Large intestine (tissue), 3 donors: Measurements from ENCODE around the gene PRKAG3. TPM values are rescaled to one million over a fixed set of nuclear protein-coding genes. Genes with fewer than 3 reads are reported as not detected.
"Not testable (repeated sequence)": the region's sequence is repeated elsewhere in the genome, so short reads cannot be mapped to it uniquely, and the experiment has no call there.

Experiments used
- DNase-seq, 2 donors: peaks; one replicate each; pipeline versions ENCODE4 v3.0.0 to v3.0.0-alpha.2; 2013
- H3K27ac ChIP-seq: one replicate; pipeline ENCODE4 v1.5.1; 2013; ENCODE audit warnings: low read length
- H3K27me3 ChIP-seq: 2 replicates; pipeline ENCODE4 v1.6.1; 2013; ENCODE audit warnings: low read length; ENCODE audit not compliant: control insufficient read depth, insufficient read depth
- H3K36me3 ChIP-seq: 2 replicates; pipeline ENCODE4 v1.6.1; 2013; ENCODE audit warnings: low read length; ENCODE audit not compliant: control insufficient read depth, insufficient read depth
- H3K4me1 ChIP-seq: one replicate; pipeline ENCODE4 v1.6.1; 2013; ENCODE audit warnings: low read length; ENCODE audit not compliant: control insufficient read depth, insufficient read depth
- H3K4me3 ChIP-seq: one replicate; pipeline ENCODE4 v1.5.1; 2013; ENCODE audit warnings: low read length
- H3K9me3 ChIP-seq: one replicate; pipeline ENCODE4 v1.6.1; 2013; ENCODE audit warnings: mild to moderate bottlenecking, low read depth, low read length, moderate library complexity; ENCODE audit not compliant: control insufficient read depth
- WGBS: methylation state at CpG from one replicate; pipeline ENCODE4 v1.1.5; 2013; ENCODE audit warnings: low lambda C conversion rate; ENCODE audit not compliant: insufficient coverage; 5-methylcytosine and 5-hydroxymethylcytosine counted together
- polyA plus RNA-seq: library from polyadenylated mRNA; unstranded; fragments of 120-200 nt; gene quantifications from one replicate; pipeline ENCODE4 v1.2.1, GENCODE V29; 2013

PRKAG3 gene
- polyA plus RNA-seq, 1 donor, result 0.07 TPM

DNA sequence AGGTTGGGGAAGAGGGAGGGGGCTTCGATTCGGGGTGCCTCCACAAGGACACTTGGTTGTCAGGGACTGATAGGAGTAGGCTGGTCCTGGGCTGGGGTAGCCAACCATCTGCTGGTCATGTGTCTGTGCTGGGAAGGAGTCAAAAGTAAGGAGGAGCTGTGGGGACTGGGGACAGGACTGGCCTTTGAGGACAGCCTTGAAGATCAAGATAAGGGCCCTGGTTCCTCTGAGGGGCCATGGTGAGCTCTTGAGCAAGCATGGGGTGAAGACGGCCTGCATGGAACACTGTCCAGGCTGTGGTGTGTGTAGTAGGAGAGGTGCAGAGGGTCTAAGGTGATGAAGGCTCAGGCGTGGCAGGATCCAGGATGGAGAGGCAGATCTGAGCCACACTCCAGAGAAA, 47.9 kb downstream of the PRKAG3 start:
- no peaks in the 10 kb centered on the region for H3K27me3 ChIP-seq
- H3K36me3 ChIP-seq, result peaks cover 6% of the 10 kb centered on the region
- peak overlapping the region; percentile 68 for H3K4me3 ChIP-seq
- H3K27ac ChIP-seq, result peak overlapping the region; percentile 93
- peaks cover 4% of the 10 kb centered on the region for H3K9me3 ChIP-seq
- WGBS, result 60% methylated on average over 1 of the region's 4 CpGs
- peaks cover 43% of the 10 kb centered on the region for H3K4me1 ChIP-seq
- DNase-seq, result peak in 1 of 2 donors; percentile 60

DNA sequence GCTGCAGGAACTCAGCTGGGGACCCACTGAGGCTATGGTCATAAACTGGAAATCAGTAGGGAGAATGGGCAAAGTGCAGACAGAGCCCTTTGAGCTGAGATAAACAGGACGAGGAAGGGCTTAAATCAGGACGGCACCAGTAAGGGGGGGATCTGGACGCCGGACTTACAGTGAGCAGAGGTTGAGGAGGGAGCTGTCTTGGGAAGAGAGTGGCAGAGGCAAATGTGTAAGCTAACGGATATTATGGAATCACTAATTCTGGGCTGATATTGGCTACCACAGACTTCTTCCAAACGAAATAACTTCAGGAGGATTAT, 49.1 kb downstream of the PRKAG3 start:
- Histone ChIP-seq H3K27ac (peak overlapping the region; percentile 93), H3K9me3 (peaks cover 2% of the 10 kb centered on the region), H3K27me3 (no peaks in the 10 kb centered on the region), H3K36me3 (no peaks in the 10 kb centered on the region), H3K4me3 (peak overlapping the region; percentile 68), H3K4me1 (peaks cover 43% of the 10 kb centered on the region)
- no CpG with 5 or more reads among the region's 6 CpGs for WGBS
- peak; percentile 86 to 94 for DNase-seq

DNA sequence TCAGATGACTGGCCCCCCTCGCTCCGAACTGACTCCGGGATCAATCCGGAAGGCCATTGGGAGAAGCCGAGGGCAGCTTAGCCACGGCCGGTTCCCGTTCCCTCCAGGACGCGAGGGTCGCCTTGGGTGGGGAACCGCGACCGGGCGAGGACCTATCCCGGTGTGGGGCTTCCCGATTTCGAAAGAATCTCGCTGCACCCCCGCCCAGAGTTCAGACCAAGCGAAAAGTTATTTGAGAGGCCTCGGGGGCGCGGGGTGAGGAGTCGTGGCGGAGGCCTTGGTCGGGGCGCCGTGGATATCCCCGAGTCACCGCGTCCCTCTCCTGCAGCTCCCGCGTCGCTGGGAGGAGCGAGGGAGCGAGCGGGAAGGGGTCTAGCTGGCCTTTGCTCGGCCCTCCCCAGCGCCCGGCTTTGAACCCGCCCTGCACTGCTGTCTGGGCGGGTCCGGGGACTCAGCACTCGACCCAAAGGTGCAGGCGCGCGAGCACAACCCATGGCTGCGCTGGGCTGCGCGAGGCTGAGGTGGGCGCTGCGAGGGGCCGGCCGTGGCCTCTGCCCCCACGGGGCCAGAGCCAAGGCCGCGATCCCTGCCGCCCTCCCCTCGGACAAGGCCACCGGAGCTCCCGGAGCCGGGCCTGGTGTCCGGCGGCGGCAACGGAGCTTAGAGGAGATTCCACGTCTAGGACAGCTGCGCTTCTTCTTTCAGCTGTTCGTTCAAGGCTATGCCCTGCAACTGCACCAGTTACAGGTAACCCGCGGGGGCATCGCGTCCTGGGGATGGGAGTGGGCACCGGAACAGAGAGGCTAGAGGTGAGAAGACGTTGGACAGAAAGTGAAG, 49.7 kb downstream of the PRKAG3 start, which contains the start of gene CYP27A1:
TSS of gene CYP27A1 (plus strand) at position 457 of the 837 bp plus-strand sequence. CDS start at position 493, 36 bp downstream.
- DNase-seq, result peak; percentile 67 to 91

DNA sequence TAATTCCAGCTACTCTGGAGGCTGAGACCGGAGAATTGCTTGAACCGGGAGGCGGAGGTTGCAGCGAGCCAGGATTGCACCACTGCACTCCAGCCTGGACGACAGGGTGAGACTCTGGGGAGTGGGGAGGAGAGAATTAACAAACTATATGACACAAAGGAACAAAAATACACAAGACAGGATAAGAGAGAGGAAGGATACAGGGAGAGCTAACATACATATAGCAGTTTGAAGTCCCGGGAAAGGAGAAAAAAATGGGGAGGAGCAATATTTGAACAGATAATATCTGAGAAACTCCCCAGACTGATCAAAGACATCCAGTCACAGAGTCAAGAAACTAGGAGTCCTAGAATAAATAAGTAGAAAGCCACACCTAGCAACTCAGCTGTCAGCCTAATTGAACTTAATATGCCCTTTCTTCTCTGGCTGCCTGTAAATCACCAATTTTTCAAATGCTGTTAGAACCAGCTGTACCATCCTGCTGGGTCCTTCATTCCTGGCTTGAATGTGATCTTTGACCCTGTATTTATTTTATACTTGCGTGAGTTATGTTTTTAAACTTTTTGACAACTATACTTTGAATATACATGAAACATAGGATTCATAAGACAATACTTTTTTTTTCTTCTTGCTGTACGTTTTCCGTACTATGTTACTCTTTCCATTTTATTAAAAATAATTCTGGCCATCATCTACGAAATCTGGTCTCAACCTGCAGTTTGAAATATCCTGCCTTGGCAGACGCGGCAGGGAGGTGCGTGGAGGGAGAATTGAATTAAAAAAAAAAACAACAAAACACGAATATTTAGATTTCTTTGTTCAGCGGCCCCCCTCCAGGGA, 50.5 kb downstream of the PRKAG3 start:
- Histone ChIP-seq H3K9me3 (peaks cover 5% of the 10 kb centered on the region), H3K4me3 (peak overlapping the region; percentile 68), H3K4me1 (peaks cover 35% of the 10 kb centered on the region), H3K27ac (peak overlapping the region; percentile 93), H3K36me3 (no peaks in the 10 kb centered on the region), H3K27me3 (no peaks in the 10 kb centered on the region)
- DNase-seq, result peak; percentile 62 to 88
- WGBS, result 10% methylated on average over 5 of the region's 15 CpGs

More for the DNA sequence above, 49.7 kb downstream of the PRKAG3 start, which contains the start of gene CYP27A1:
- Histone ChIP-seq H3K36me3 (no peaks in the 10 kb centered on the region), H3K27me3 (no peaks in the 10 kb centered on the region), H3K4me3 (peak within 1 kb of the TSS; percentile 68), H3K9me3 (peaks cover 5% of the 10 kb centered on the region), H3K27ac (peak within 1 kb of the TSS; percentile 93), H3K4me1 (peaks cover 40% of the 10 kb centered on the region)
- WGBS, result 10% methylated on average over 2 of the region's 76 CpGs

DNA sequence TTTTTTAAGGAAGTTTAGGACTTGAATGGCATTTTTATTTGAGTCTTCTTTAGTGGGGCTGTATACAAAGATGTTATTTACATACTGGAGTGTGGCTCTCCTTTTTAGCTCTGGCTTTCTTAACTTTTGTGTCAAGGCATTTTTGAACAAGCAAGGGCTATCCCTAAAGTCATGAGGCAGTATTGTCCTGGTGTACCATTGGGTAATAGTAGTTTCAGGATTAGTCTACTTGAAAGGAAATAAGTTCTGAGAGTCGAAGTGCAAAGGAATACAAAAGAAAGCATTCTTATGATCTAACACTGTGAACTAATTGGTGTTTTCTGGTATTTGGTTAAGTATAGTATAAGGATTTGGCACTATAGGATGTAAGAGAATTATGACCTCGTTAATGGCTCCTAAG, 51.6 kb downstream of the PRKAG3 start:
- peaks cover 26% of the 10 kb centered on the region for H3K4me1 ChIP-seq
- H3K9me3 ChIP-seq, result peaks cover 5% of the 10 kb centered on the region
- H3K27ac ChIP-seq, result no peak overlapping the region
- no peak for DNase-seq
- no peaks in the 10 kb centered on the region for H3K36me3 ChIP-seq
- no peak overlapping the region for H3K4me3 ChIP-seq
- no CpG with 5 or more reads among the region's 2 CpGs for WGBS
- H3K27me3 ChIP-seq, result no peaks in the 10 kb centered on the region

DNA sequence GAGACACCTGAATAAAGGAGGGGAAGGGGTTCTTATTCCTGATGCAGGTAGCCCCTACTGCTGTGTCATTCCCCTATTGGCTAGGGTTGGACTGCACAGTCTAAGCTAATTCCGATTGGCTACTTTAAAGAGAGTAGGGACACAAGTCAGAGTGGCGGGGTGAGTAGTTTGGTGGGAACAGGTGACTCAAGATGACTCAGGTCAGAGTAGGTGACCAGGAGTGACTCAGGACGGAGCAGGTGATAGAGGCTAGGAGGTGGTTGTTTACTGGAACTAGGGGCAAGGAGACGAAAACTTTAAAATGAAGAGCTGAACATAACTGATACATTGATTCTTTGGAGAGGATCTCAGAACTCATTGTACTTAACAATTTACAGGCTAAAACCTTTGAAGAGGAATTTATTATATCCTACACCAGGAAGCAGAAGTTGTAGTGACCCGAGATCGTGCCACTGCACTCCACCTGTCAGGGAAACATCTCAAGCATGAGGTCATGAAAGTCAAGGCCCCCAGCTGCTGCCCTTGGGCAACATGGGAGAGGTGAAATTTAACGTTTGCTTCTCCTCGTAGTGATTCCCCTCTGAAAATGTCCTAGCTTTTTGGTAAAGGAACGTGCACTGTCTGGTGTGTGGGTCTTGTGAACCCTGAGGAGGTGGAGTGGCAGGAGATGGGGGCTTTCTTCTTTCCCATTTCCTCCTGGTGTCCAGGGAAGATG, 54.2 kb downstream of the PRKAG3 start:
- Histone ChIP-seq H3K27ac (no peak overlapping the region), H3K27me3 (no peaks in the 10 kb centered on the region), H3K9me3 (peaks cover 5% of the 10 kb centered on the region), H3K4me3 (no peak overlapping the region), H3K36me3 (no peaks in the 10 kb centered on the region), H3K4me1 (peaks cover 11% of the 10 kb centered on the region)
- DNase-seq, result no peak
- WGBS, result 80% methylated on average over 1 of the region's 9 CpGs

DNA sequence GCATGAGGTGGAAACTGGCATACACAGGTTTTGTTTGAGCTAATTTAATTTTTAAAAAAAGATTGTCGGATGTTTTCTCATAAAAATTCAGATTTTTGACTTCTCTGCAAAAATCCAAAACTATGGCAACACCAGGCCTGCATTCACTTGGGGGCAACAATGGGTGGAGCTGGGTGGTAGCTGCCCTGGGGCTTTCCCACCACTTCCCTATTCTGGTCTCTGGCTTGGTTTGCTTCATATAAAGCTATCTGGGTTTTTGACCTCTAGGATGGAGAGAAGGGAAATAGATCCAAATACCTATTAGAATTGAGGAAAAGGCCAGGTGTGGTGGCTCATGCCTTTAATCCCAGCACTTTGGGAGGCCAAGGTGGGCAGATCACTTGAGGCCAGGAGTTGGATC, 55.1 kb downstream of the PRKAG3 start:
- no peak overlapping the region for H3K27ac ChIP-seq
- peaks cover 11% of the 10 kb centered on the region for H3K4me1 ChIP-seq
- H3K9me3 ChIP-seq, result peaks cover 5% of the 10 kb centered on the region
- H3K27me3 ChIP-seq, result no peaks in the 10 kb centered on the region
- DNase-seq, result no peak
- H3K36me3 ChIP-seq, result no peaks in the 10 kb centered on the region
- H3K4me3 ChIP-seq, result no peak overlapping the region
- WGBS, result no CpG with 5 or more reads among the region's 1 CpG

DNA sequence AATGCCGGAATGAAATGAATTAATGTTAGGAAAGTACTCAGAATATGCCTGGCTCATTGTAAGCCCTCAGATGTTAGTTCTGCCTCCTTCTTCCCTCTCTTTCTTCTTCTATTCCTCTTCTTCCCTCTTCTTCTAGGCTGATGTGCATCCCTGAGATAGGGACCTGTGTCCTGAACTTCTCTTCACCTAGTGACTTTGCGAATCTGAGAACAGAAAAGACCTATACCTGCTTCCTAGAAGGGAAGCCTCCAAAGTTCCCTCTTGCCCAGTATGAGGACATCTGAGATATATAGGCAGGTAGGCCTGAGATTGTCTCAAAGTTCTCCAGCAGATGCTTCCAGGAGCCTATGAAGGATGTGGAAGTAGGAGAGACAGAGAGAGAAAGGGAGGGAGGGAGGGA, 57.7 kb downstream of the PRKAG3 start:
- Histone ChIP-seq H3K4me3 (no peak overlapping the region), H3K9me3 (peaks cover 5% of the 10 kb centered on the region), H3K36me3 (no peaks in the 10 kb centered on the region), H3K4me1 (no peaks in the 10 kb centered on the region), H3K27me3 (no peaks in the 10 kb centered on the region), H3K27ac (no peak overlapping the region)
- WGBS, result no CpG with 5 or more reads among the region's 2 CpGs
- no peak for DNase-seq

DNA sequence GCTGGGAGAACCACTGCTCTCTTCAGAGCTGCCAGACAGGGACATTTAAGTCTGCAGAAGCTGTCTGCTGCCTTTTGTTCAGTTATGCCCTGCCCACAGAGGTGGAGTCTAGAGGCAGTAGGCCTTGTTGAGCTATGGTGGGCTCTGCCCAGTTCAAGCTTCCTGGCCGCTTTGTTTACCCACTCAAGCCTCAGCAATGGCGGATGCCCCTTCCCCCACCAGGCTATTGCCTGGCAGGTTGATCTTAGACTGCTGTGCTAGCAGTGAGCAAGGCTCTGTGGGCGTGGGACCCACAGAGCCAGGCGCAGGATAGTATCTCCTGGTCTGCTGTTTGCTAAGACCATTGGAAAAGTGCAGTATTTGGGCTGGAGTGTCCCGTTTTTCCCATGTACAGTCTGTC, 58.8 kb downstream of the PRKAG3 start:
- DNase-seq, result not testable (repeated sequence)
- WGBS, result no CpG with 5 or more reads among the region's 5 CpGs

More for the DNA sequence above, 58.8 kb downstream of the PRKAG3 start:
- not testable (repeated sequence) for H3K27ac ChIP-seq, H3K27me3 ChIP-seq, H3K9me3 ChIP-seq, H3K4me1 ChIP-seq, H3K4me3 ChIP-seq, H3K36me3 ChIP-seq
